ENCODE measurements around the gene ZNF330.
"Not testable (repeated sequence)": the region's sequence is repeated elsewhere in the genome, so short reads cannot be mapped to it uniquely, and the experiment has no call there.

- TF ChIP-seq ZNF331 (CRISPR knock-in tag; IDR thresholded peaks at IDR 0.05; ENCODE audit: low read depth); REST (IDR thresholded peaks at IDR 0.05; ENCODE audit: unreplicated experiment); POLR2AphosphoS5 (IDR thresholded peaks at IDR 0.05; ENCODE audit: low read depth); EZH2phosphoT487 (IDR thresholded peaks at IDR 0.05; ENCODE audit: unreplicated experiment): not testable (repeated sequence)
- TF ChIP-seq CTCF (conservative IDR thresholded peaks at IDR 0.05; ENCODE audit: low read depth in 2 of 2) = peak; percentile 47 to 54
Measured at GRCh38 chr4:141183491-141183890, 37.2 kb upstream of the ZNF330 start.
